Measurements from ENCODE around the gene DGCR8. TPM values are rescaled to one million over a fixed set of nuclear protein-coding genes. Genes with fewer than 3 reads are reported as not detected.
A peak's percentile ranks its signal among the peaks of the same experiment; 100 is the strongest.

DGCR8 gene
- total RNA-seq, 1 experiment from 2014 or later, result 26.8 TPM

GRCh38 chr22:20140521-20140964, 60.5 kb downstream of the DGCR8 start:
- in situ Hi-C loops (cut with HindIII; ENCODE audit: low pct_unique_long_range_greater_than_20kb, low sequenced_read_pairs), result no loop called here
- no peak for DNase-seq (ENCODE audit: low read depth)

- peak; percentile 74 for DNase-seq (ENCODE audit: low read depth)
- in situ Hi-C loops (cut with HindIII; ENCODE audit: low pct_unique_long_range_greater_than_20kb, low sequenced_read_pairs), result no loop called here
These were observed 61.4 kb downstream of the DGCR8 start for GRCh38 chr22:20141186-20142077.

- in situ Hi-C loops (cut with HindIII; ENCODE audit: low pct_unique_long_range_greater_than_20kb, low sequenced_read_pairs), result no loop called here
- DNase-seq (ENCODE audit: low read depth), result no peak
These were observed 62.9 kb downstream of the DGCR8 start for GRCh38 chr22:20142711-20143621.

GRCh38 chr22:20143883-20144665, 64.0 kb downstream of the DGCR8 start:
- no peak for DNase-seq (ENCODE audit: low read depth)
- in situ Hi-C loops (cut with HindIII; ENCODE audit: low pct_unique_long_range_greater_than_20kb, low sequenced_read_pairs), result no loop called here

- no peak for DNase-seq (ENCODE audit: low read depth)
- in situ Hi-C loops (cut with HindIII; ENCODE audit: low pct_unique_long_range_greater_than_20kb, low sequenced_read_pairs), result no loop called here
These were observed 65.3 kb downstream of the DGCR8 start for GRCh38 chr22:20145206-20145831.

GRCh38 chr22:20145832-20146223, 65.8 kb downstream of the DGCR8 start:
- in situ Hi-C loops (cut with HindIII; ENCODE audit: low pct_unique_long_range_greater_than_20kb, low sequenced_read_pairs), result no loop called here

GRCh38 chr22:20146777-20147176, 66.7 kb downstream of the DGCR8 start:
- DNase-seq (ENCODE audit: low read depth), result no peak
- in situ Hi-C loops (cut with HindIII; ENCODE audit: low pct_unique_long_range_greater_than_20kb, low sequenced_read_pairs), result no loop called here

More at GRCh38 chr22:20145832-20146223, 65.8 kb downstream of the DGCR8 start:
- no peak for DNase-seq (ENCODE audit: low read depth)

- DNase-seq (ENCODE audit: low read depth), result no peak
- in situ Hi-C loops (cut with HindIII; ENCODE audit: low pct_unique_long_range_greater_than_20kb, low sequenced_read_pairs), result no loop called here
These were observed 67.4 kb downstream of the DGCR8 start for GRCh38 chr22:20147237-20147988.

GRCh38 chr22:20148414-20148813, 68.4 kb downstream of the DGCR8 start:
- DNase-seq (ENCODE audit: low read depth), result no peak
- in situ Hi-C loops (cut with HindIII; ENCODE audit: low pct_unique_long_range_greater_than_20kb, low sequenced_read_pairs), result no loop called here

- in situ Hi-C loops (cut with HindIII; ENCODE audit: low pct_unique_long_range_greater_than_20kb, low sequenced_read_pairs), result no loop called here
These were observed 69.5 kb downstream of the DGCR8 start for GRCh38 chr22:20149257-20150250.

GRCh38 chr22:20150381-20151275, 70.6 kb downstream of the DGCR8 start, which contains the start of gene CCDC188:
TSS of gene CCDC188 (minus strand) at chr22:20151055. CDS start at chr22:20150986, 69 bp downstream.
- in situ Hi-C loops (cut with HindIII; ENCODE audit: low pct_unique_long_range_greater_than_20kb, low sequenced_read_pairs), result no loop called here
- no peak for DNase-seq (ENCODE audit: low read depth)

More at GRCh38 chr22:20149257-20150250, 69.5 kb downstream of the DGCR8 start:
- DNase-seq (ENCODE audit: low read depth), result no peak

GRCh38 chr22:20151276-20151588, 71.2 kb downstream of the DGCR8 start:
- DNase-seq (ENCODE audit: low read depth), result no peak
- in situ Hi-C loops (cut with HindIII; ENCODE audit: low pct_unique_long_range_greater_than_20kb, low sequenced_read_pairs), result no loop called here

- DNase-seq (ENCODE audit: low read depth), result no peak
- in situ Hi-C loops (cut with HindIII; ENCODE audit: low pct_unique_long_range_greater_than_20kb, low sequenced_read_pairs), result no loop called here
These were observed 72.4 kb downstream of the DGCR8 start for GRCh38 chr22:20152464-20152890.

- in situ Hi-C loops (cut with HindIII; ENCODE audit: low pct_unique_long_range_greater_than_20kb, low sequenced_read_pairs), result no loop called here
- DNase-seq (ENCODE audit: low read depth), result no peak
These were observed 73.9 kb downstream of the DGCR8 start for GRCh38 chr22:20153945-20154344.

- no peak for DNase-seq (ENCODE audit: low read depth)
- in situ Hi-C loops (cut with HindIII; ENCODE audit: low pct_unique_long_range_greater_than_20kb, low sequenced_read_pairs), result no loop called here
These were observed 74.7 kb downstream of the DGCR8 start for GRCh38 chr22:20154602-20155187.
